HCT116 (cell line): ENCODE results near the gene MACF1. TPM values are rescaled to one million over a fixed set of nuclear protein-coding genes. Genes with fewer than 3 reads are reported as not detected.

Source experiments
- ATAC-seq: fragments of 200-7000 bp; cut with Tn5 transposase; 2 replicates; pipeline ENCODE4 v1.9.1; 2020; ENCODE audit warnings: mild to moderate bottlenecking, moderate library complexity
- BruUV-seq: library from RNA; stranded (reverse); fragments of 400-500 nt; replicated peaks from 2 replicates; lab custom pipeline; 2021; lab: Mats Ljungman, UMichigan
- CTCF ChIA-PET: fragments of 300-600 bp; sonication (Branson Sonifier 250); formaldehyde crosslinking; loops from one replicate; lab custom pipeline; 2021; ENCODE audit warnings: antibody characterized with exemption; lab: Charles Lee
- POLR2A ChIA-PET: fragments of 300-600, 350-600 bp; sonication (Branson Sonifier 250); formaldehyde crosslinking; loops from one replicate; lab custom pipeline; 2021; ENCODE audit warnings: antibody characterized with exemption; lab: Charles Lee
- RAD21 ChIA-PET, 2 experiments: fragments of 300-600 bp; sonication (Branson Sonifier 250); formaldehyde crosslinking; loops; one replicate each; lab custom pipeline; 2023; ENCODE audit warnings: low total read pairs in 2 of 2; ENCODE audit not compliant: uncharacterized antibody in 2 of 2, unreplicated experiment in 2 of 2, low non-redundant PET in 1 of 2; lab: Charles Lee
- DNase-seq: peaks from one replicate; pipeline ENCODE4 v3.0.0-alpha.2; 2010; ENCODE audit warnings: low read depth, low spot score
- H2AFZ ChIP-seq: fragments of 200-600 bp; shearing (Covaris generic), sonication (generic); 2 replicates; pipeline ENCODE4 v1.6.1; 2017; ENCODE audit warnings: low read depth, mixed run types, mixed read lengths, antibody characterized with exemption, low read length; ENCODE audit not compliant: poor library complexity, severe bottlenecking
- H3K27ac ChIP-seq: 2 replicates; pipeline ENCODE4 v1.5.1; 2012; ENCODE audit warnings: low read depth, low read length
- H3K27me3 ChIP-seq: fragments of 200-600 bp; sonication (generic); 2 replicates; pipeline ENCODE4 v1.6.1; 2016; ENCODE audit warnings: mixed run types, low read length, mixed read lengths; ENCODE audit not compliant: insufficient read depth
- H3K36me3 ChIP-seq, 2 experiments: fragments of 200-500 bp in 1 of 2; fragments of 200-600 bp in 1 of 2; sonication (Bioruptor generic) in 1 of 2; sonication (generic) in 1 of 2; 2 replicates each; pipeline versions ENCODE4 v1.5.1 to v1.6.1; 2014 to 2016; ENCODE audit warnings: low read length in 2 of 2, inconsistent platforms in 1 of 2, mixed read lengths in 1 of 2, mixed run types in 1 of 2; ENCODE audit not compliant: insufficient read depth in 2 of 2, control insufficient read depth in 1 of 2
- H3K4me1 ChIP-seq, 2 experiments: fragments of 200-600 bp in 1 of 2; sonication (generic) in 1 of 2; 2 replicates each; pipeline versions ENCODE4 v1.5.1 to v1.6.1; 2012 to 2017; ENCODE audit warnings: low read length in 2 of 2, inconsistent platforms in 1 of 2, mild to moderate bottlenecking in 1 of 2, mixed read lengths in 1 of 2, mixed run types in 1 of 2, moderate library complexity in 1 of 2; ENCODE audit not compliant: insufficient read depth in 2 of 2, control insufficient read depth in 1 of 2
- H3K4me2 ChIP-seq: fragments of 200-600 bp; sonication (generic); 2 replicates; pipeline ENCODE4 v1.6.1; 2017; ENCODE audit warnings: mixed run types, low read length, mixed read lengths
- H3K4me3 ChIP-seq, 2 experiments: fragments of 200-600 bp in 1 of 2; sonication (generic) in 1 of 2; replicated peaks in 1 of 2; 2 replicates each; pipeline ENCODE4 v1.5.1; 2011 to 2016; ENCODE audit warnings: low read length in 2 of 2, control low read depth in 1 of 2, low read depth in 1 of 2, mild to moderate bottlenecking in 1 of 2, mixed read lengths in 1 of 2, mixed run types in 1 of 2
- H3K79me2 ChIP-seq: fragments of 200-600 bp; sonication (generic); 2 replicates; pipeline ENCODE4 v1.6.1; 2017; ENCODE audit warnings: mild to moderate bottlenecking, mixed run types, low read length, moderate library complexity, mixed read lengths; ENCODE audit not compliant: insufficient read depth
- H3K9ac ChIP-seq: fragments of 200-600 bp; sonication (generic); 2 replicates; pipeline ENCODE4 v1.6.1; 2016; ENCODE audit warnings: low read length, mixed read lengths
- H3K9me2 ChIP-seq: fragments of 200-600 bp; sonication (generic), shearing (Covaris generic); 2 replicates; pipeline ENCODE4 v1.6.1; 2017; ENCODE audit warnings: mixed run types, mild to moderate bottlenecking, moderate library complexity; ENCODE audit not compliant: insufficient read depth
- H3K9me3 ChIP-seq, 2 experiments: fragments of 200-500 bp in 1 of 2; fragments of 200-600 bp in 1 of 2; sonication (Bioruptor generic) in 1 of 2; sonication (generic) in 1 of 2; 2 replicates each; pipeline ENCODE4 v1.6.1; 2014 to 2017; ENCODE audit warnings: low read length in 2 of 2, mixed read lengths in 2 of 2, inconsistent platforms in 1 of 2, low read depth in 1 of 2, mild to moderate bottlenecking in 1 of 2, mixed run types in 1 of 2, moderate library complexity in 1 of 2; ENCODE audit not compliant: control insufficient read depth in 1 of 2, insufficient read depth in 1 of 2
- H4K20me1 ChIP-seq: fragments of 200-600 bp; sonication (generic), shearing (Covaris generic); 2 replicates; pipeline ENCODE4 v1.6.1; 2017; ENCODE audit warnings: mixed run types, mild to moderate bottlenecking, moderate library complexity; ENCODE audit not compliant: insufficient read depth
- CBX3 ChIP-seq: IDR thresholded peaks from 2 replicates; pipeline ENCODE4 v1.6.1; 2012; ENCODE audit warnings: low read depth
- CEBPB ChIP-seq: IDR thresholded peaks from 2 replicates; pipeline ENCODE4 v1.6.1; 2012; ENCODE audit warnings: low read depth
- EGR1 ChIP-seq: IDR thresholded peaks from 2 replicates; pipeline ENCODE4 v1.6.1; 2012; ENCODE audit warnings: low read depth
- EZH2 ChIP-seq: fragments of 200-600 bp; sonication (generic); IDR thresholded peaks from 2 replicates; pipeline ENCODE4 v1.6.1; 2017; ENCODE audit warnings: antibody characterized with exemption, mixed run types
- FOSL1 ChIP-seq: IDR thresholded peaks from 2 replicates; pipeline ENCODE4 v1.6.1; 2012; ENCODE audit warnings: low read depth
- MAX ChIP-seq: IDR thresholded peaks from 2 replicates; pipeline ENCODE4 v1.6.1; 2012
- RAD21 ChIP-seq: IDR thresholded peaks from 2 replicates; pipeline ENCODE4 v1.6.1; 2012; ENCODE audit warnings: low read depth, mild to moderate bottlenecking
- REST ChIP-seq: IDR thresholded peaks from 2 replicates; pipeline ENCODE4 v1.6.1; 2012; ENCODE audit warnings: low read depth
- SIN3A ChIP-seq: IDR thresholded peaks from 2 replicates; pipeline ENCODE4 v1.6.1; 2012; ENCODE audit warnings: low read depth
- SP1 ChIP-seq: IDR thresholded peaks from 2 replicates; pipeline ENCODE4 v1.6.1; 2012; ENCODE audit warnings: low read depth
- SRF ChIP-seq: IDR thresholded peaks from 2 replicates; pipeline ENCODE4 v1.6.1; 2012; ENCODE audit warnings: low read depth
- TCF7L2 ChIP-seq: IDR thresholded peaks from 2 replicates; pipeline ENCODE4 v1.7.0; 2011; ENCODE audit warnings: borderline replicate concordance, inconsistent platforms; ENCODE audit not compliant: insufficient read depth, insufficient read length; ENCODE audit errors: extremely low read depth
- ZBTB33 ChIP-seq: IDR thresholded peaks from 2 replicates; pipeline ENCODE4 v1.6.1; 2011; ENCODE audit warnings: mild to moderate bottlenecking, low read length, moderate library complexity; ENCODE audit not compliant: insufficient replicate concordance; ENCODE audit errors: extremely low read depth
- ZFX ChIP-seq: fragments of 450-650 bp; IDR thresholded peaks from 2 replicates; pipeline ENCODE4 v1.6.1; 2017
- ZNF274 ChIP-seq: fragments of 200-500 bp; sonication (Bioruptor generic); IDR thresholded peaks from 2 replicates; pipeline ENCODE4 v1.6.1; 2014; ENCODE audit warnings: mild to moderate bottlenecking, low read depth, low read length, inconsistent platforms
- intact Hi-C: fragments of 100-400 bp; cut with micrococcal nuclease; formaldehyde crosslinking; loops from 2 replicates; pipeline ENCODE4 v1.10.0; 2022
- total RNA-seq: library from RNA; stranded (reverse); gene quantifications from one replicate; pipeline ENCODE4 v1.2.1, GENCODE V29; 2021; ENCODE audit not compliant: unreplicated experiment
- TF ChIP-seq, protein P1 (sequence below): IDR thresholded peaks from 2 replicates; pipeline ENCODE4 v1.6.1; 2012

Gene MACF1
- total RNA-seq, 1 experiment from 2014 or later: 146 TPM

GRCh38 chr1:39157304-39157703, 47.2 kb upstream of the MACF1 start:
- Histone ChIP-seq H3K27ac (no peak overlapping the region), H3K27me3 (no peaks in the 10 kb centered on the region), H3K4me2 (no peak overlapping the region), H2AFZ (no peak overlapping the region), H3K36me3 (no peaks in the 10 kb centered on the region), H3K9me3 (no peaks in the 10 kb centered on the region), H3K4me1 (peaks cover 19 to 27% of the 10 kb centered on the region in 2 experiments), H3K79me2 (peaks cover 12% of the 10 kb centered on the region), H3K9ac (no peak overlapping the region), H3K4me3 (no peak overlapping the region), H4K20me1 (no peaks in the 10 kb centered on the region), H3K9me2 (no peaks in the 10 kb centered on the region)
- TF ChIP-seq ZBTB33 (no peak), EGR1 (no peak), TCF7L2 (no peak), ZFX (no peak), SP1 (no peak), EZH2 (no peak), RAD21 (no peak), MAX (no peak), SRF (no peak), FOSL1 (no peak), SIN3A (no peak), REST (no peak), CEBPB (no peak), CBX3 (no peak), ZNF274 (no peak)
- TF ChIP-seq, protein P1, sequence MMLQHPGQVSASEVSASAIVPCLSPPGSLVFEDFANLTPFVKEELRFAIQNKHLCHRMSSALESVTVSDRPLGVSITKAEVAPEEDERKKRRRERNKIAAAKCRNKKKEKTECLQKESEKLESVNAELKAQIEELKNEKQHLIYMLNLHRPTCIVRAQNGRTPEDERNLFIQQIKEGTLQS: no peak
- ChIA-PET CTCF (no interaction called here), RAD21 (no interaction called here), POLR2A (no interaction called here)
- BruUV-seq: no TSS peak
- ATAC-seq (no peak), DNase-seq (no peak)
- intact Hi-C loops: no loop called here
